Sigmoid colon (tissue), 4 donors: ENCODE measurements around the gene ZMYND10.

Experiments
- EP300 ChIP-seq, 4 donors: sonication (generic); formaldehyde crosslinking; IDR thresholded peaks; one replicate each; pipeline ENCODE4 v1.6.1; 2017; ENCODE audit warnings: antibody characterized with exemption in 4 of 4
- POLR2A ChIP-seq, 2 donors: fragments of 450-650 bp; IDR thresholded peaks; one replicate each; pipeline ENCODE4 v1.6.1; 2016; ENCODE audit warnings: antibody characterized with exemption in 2 of 2, mild to moderate bottlenecking in 2 of 2, moderate library complexity in 2 of 2
- TF ChIP-seq, protein P1 (sequence below), 4 experiments: fragments of 450-650 bp in 3 of 4; fragments of 200-600 bp in 1 of 4; IDR thresholded peaks; one replicate each; pipeline ENCODE4 v1.5.1; 2016 to 2019; ENCODE audit warnings: antibody characterized with exemption in 4 of 4, mild to moderate bottlenecking in 3 of 4, moderate library complexity in 2 of 4

DNA sequence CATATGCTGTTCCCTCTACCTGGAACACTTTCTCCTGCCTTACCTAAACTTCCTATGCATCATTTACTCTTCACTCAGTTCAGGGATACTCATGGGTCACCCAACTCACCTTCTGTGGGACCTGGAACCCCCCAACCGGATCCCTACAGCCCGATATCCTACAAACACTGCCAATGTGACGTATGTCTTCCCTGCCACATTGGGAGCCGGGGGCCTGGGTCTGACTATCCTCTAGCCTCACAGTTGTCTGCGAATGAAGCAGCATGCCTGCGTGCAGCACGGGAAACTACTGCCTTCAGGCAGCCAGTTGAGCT is 4.6 kb upstream of the ZMYND10 start:
- TF ChIP-seq, protein P1, sequence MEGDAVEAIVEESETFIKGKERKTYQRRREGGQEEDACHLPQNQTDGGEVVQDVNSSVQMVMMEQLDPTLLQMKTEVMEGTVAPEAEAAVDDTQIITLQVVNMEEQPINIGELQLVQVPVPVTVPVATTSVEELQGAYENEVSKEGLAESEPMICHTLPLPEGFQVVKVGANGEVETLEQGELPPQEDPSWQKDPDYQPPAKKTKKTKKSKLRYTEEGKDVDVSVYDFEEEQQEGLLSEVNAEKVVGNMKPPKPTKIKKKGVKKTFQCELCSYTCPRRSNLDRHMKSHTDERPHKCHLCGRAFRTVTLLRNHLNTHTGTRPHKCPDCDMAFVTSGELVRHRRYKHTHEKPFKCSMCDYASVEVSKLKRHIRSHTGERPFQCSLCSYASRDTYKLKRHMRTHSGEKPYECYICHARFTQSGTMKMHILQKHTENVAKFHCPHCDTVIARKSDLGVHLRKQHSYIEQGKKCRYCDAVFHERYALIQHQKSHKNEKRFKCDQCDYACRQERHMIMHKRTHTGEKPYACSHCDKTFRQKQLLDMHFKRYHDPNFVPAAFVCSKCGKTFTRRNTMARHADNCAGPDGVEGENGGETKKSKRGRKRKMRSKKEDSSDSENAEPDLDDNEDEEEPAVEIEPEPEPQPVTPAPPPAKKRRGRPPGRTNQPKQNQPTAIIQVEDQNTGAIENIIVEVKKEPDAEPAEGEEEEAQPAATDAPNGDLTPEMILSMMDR (IDR thresholded peaks at IDR 0.05) = no peak
- TF ChIP-seq POLR2A (IDR thresholded peaks at IDR 0.05) (no peak), EP300 (IDR thresholded peaks at IDR 0.05) (no peak)
